ENCODE measurements around the gene SLC7A14. TPM values are rescaled to one million over a fixed set of nuclear protein-coding genes. Genes with fewer than 3 reads are reported as not detected.

The SLC7A14 gene
- total RNA-seq, 1 donor from 2014 or later = not detected

GRCh38 chr3:170470063-170471016 is 115.5 kb downstream of the SLC7A14 start:
- Mint-ChIP-seq H3K36me3 (ENCODE audit: low read depth) (no peaks in the 10 kb centered on the region), H3K4me3 (no peak overlapping the region), H3K27ac (no peak overlapping the region), H3K9me3 (no peaks in the 10 kb centered on the region), H3K4me1 (no peaks in the 10 kb centered on the region), H3K27me3 (peaks cover 32% of the 10 kb centered on the region)
- DNase-seq (no peak), ATAC-seq (ENCODE audit: low read depth) (no peak)
- TF ChIP-seq CTCF (IDR thresholded peaks at IDR 0.05) = no peak
- ChIA-PET POLR2A (no interaction called here), CTCF (no interaction called here)
- intact Hi-C loops (cut with micrococcal nuclease) = no loop called here

- Mint-ChIP-seq H3K27ac (no peak overlapping the region), H3K4me3 (no peak overlapping the region), H3K4me1 (no peaks in the 10 kb centered on the region), H3K27me3 (peaks cover 28% of the 10 kb centered on the region), H3K36me3 (ENCODE audit: low read depth) (no peaks in the 10 kb centered on the region), H3K9me3 (no peaks in the 10 kb centered on the region)
- TF ChIP-seq CTCF (IDR thresholded peaks at IDR 0.05) = no peak
- intact Hi-C loops (cut with micrococcal nuclease) = no loop called here
- ATAC-seq (ENCODE audit: low read depth) (no peak), DNase-seq (no peak)
- ChIA-PET POLR2A (no interaction called here), CTCF (no interaction called here)
These were observed 116.5 kb downstream of the SLC7A14 start for GRCh38 chr3:170469151-170470062.

- Mint-ChIP-seq H3K36me3 (ENCODE audit: low read depth) (no peaks in the 10 kb centered on the region), H3K27ac (no peak overlapping the region), H3K4me1 (no peaks in the 10 kb centered on the region), H3K27me3 (peaks cover 31% of the 10 kb centered on the region), H3K9me3 (no peaks in the 10 kb centered on the region), H3K4me3 (no peak overlapping the region)
- intact Hi-C loops (cut with micrococcal nuclease) = no loop called here
- ChIA-PET POLR2A (no interaction called here), CTCF (no interaction called here)
- DNase-seq = no peak
- ATAC-seq (ENCODE audit: low read depth) = no peak
- no peak for TF ChIP-seq CTCF (IDR thresholded peaks at IDR 0.05)
These were observed 118.2 kb downstream of the SLC7A14 start for GRCh38 chr3:170467571-170468147.

GRCh38 chr3:170467007-170467406 is 118.9 kb downstream of the SLC7A14 start:
- CTCF ChIA-PET = no interaction called here
- H3K9me3 Mint-ChIP-seq = no peaks in the 10 kb centered on the region
- ATAC-seq (ENCODE audit: low read depth) (no peak), DNase-seq (no peak)
- POLR2A ChIA-PET = no interaction called here
- H3K27ac Mint-ChIP-seq = no peak overlapping the region
- no peaks in the 10 kb centered on the region for H3K36me3 Mint-ChIP-seq (ENCODE audit: low read depth)
- H3K4me3 Mint-ChIP-seq = no peak overlapping the region
- intact Hi-C loops (cut with micrococcal nuclease) = no loop called here
- H3K4me1 Mint-ChIP-seq = no peaks in the 10 kb centered on the region
- TF ChIP-seq CTCF (IDR thresholded peaks at IDR 0.05) = no peak
- H3K27me3 Mint-ChIP-seq = peaks cover 33% of the 10 kb centered on the region

- DNase-seq (no peak), ATAC-seq (ENCODE audit: low read depth) (no peak)
- Mint-ChIP-seq H3K36me3 (ENCODE audit: low read depth) (no peaks in the 10 kb centered on the region), H3K4me1 (no peaks in the 10 kb centered on the region), H3K27ac (no peak overlapping the region), H3K9me3 (no peaks in the 10 kb centered on the region), H3K4me3 (no peak overlapping the region), H3K27me3 (peaks cover 39% of the 10 kb centered on the region)
- intact Hi-C loops (cut with micrococcal nuclease) = no loop called here
- ChIA-PET CTCF (no interaction called here), POLR2A (no interaction called here)
- no peak for TF ChIP-seq CTCF (IDR thresholded peaks at IDR 0.05)
These were observed 119.9 kb downstream of the SLC7A14 start for GRCh38 chr3:170465955-170466354.

Measured in activated B cell treated with CpG ODN at 0.5 μM for 24 hours (primary cell).